Caco-2 (cell line): ENCODE data around the gene RAPGEF5. TPM values are rescaled to one million over a fixed set of nuclear protein-coding genes. Genes with fewer than 3 reads are reported as not detected.
A peak's percentile ranks its signal among the peaks of the same experiment; 100 is the strongest.

ENCODE experiments used
- BruUV-seq: library from RNA; stranded (reverse); fragments of 400-500 nt; replicated peaks from 2 replicates; lab custom pipeline; 2021; lab: Mats Ljungman, UMichigan
- CTCF ChIA-PET: fragments of 300-600 bp; sonication (Branson Sonifier 250); formaldehyde crosslinking; loops from one replicate; lab custom pipeline; 2022; ENCODE audit warnings: antibody characterized with exemption; lab: Charles Lee
- POLR2A ChIA-PET: fragments of 300-600 bp; sonication (Branson Sonifier 250); formaldehyde crosslinking; loops from one replicate; lab custom pipeline; 2022; ENCODE audit warnings: antibody characterized with exemption; lab: Charles Lee
- DNase-seq, 2 experiments: peaks; one replicate each; pipeline versions ENCODE4 v3.0.0 to v3.0.0-alpha.2; 2020 to 2022
- H3K27me3 ChIP-seq: replicated peaks from 2 replicates; pipeline ENCODE4 v1.6.0; 2011; ENCODE audit warnings: low read length; ENCODE audit not compliant: control insufficient read depth, insufficient read depth
- H3K36me3 ChIP-seq: 2 replicates; pipeline ENCODE4 v1.5.1; 2011; ENCODE audit warnings: low read length; ENCODE audit not compliant: control insufficient read depth, insufficient read depth
- H3K4me1 ChIP-seq: fragments of 250-450 bp; sonication (Bioruptor Pico); 2 replicates; pipeline ENCODE4 v1.5.1; 2020; ENCODE audit warnings: mild to moderate bottlenecking
- H3K4me3 ChIP-seq: 2 replicates; pipeline ENCODE4 v1.5.1; 2011; ENCODE audit warnings: low read depth, mild to moderate bottlenecking, control low read depth, low read length
- H3K9me3 ChIP-seq: fragments of 250-450 bp; sonication (Bioruptor Pico); 2 replicates; pipeline ENCODE4 v1.5.1; 2020; ENCODE audit warnings: mild to moderate bottlenecking, moderate library complexity
- H3K27ac Mint-ChIP-seq: one replicate; pipeline ENCODE4 v1.8.0; 2022; ENCODE audit warnings: mixed read lengths; ENCODE audit not compliant: unreplicated experiment
- H3K27me3 Mint-ChIP-seq: one replicate; pipeline ENCODE4 v1.8.0; 2022; ENCODE audit warnings: mixed read lengths; ENCODE audit not compliant: insufficient read depth, unreplicated experiment
- H3K36me3 Mint-ChIP-seq: one replicate; pipeline ENCODE4 v1.8.0; 2022; ENCODE audit warnings: mild to moderate bottlenecking, mixed read lengths; ENCODE audit not compliant: insufficient read depth, unreplicated experiment
- H3K4me1 Mint-ChIP-seq: one replicate; pipeline ENCODE4 v1.8.0; 2022; ENCODE audit warnings: low read depth, mixed read lengths; ENCODE audit not compliant: unreplicated experiment
- H3K4me3 Mint-ChIP-seq: one replicate; pipeline ENCODE4 v1.8.0; 2022; ENCODE audit warnings: mild to moderate bottlenecking, moderate library complexity, mixed read lengths; ENCODE audit not compliant: unreplicated experiment
- H3K9me3 Mint-ChIP-seq: one replicate; pipeline ENCODE4 v1.8.0; 2022; ENCODE audit warnings: mixed read lengths; ENCODE audit not compliant: unreplicated experiment
- intact Hi-C: fragments of 100-400 bp; cut with micrococcal nuclease; formaldehyde crosslinking; loops from one replicate; pipeline ENCODE4 v1.10.0; 2022; ENCODE audit not compliant: unreplicated experiment
- total RNA-seq: library from RNA; stranded (reverse); gene quantifications from 2 replicates; pipeline ENCODE4 v1.2.3, GENCODE V29; 2022
- TF ChIP-seq, protein P1 (sequence below), 2 experiments: fragments of 200-600 bp in 1 of 2; IDR thresholded peaks; 1 replicate in 1 of 2; 2 replicates in 1 of 2; pipeline versions ENCODE4 v1.5.1 to v1.8.0; 2011 to 2022; ENCODE audit warnings: antibody characterized with exemption in 1 of 2, control low read depth in 1 of 2, inconsistent platforms in 1 of 2, low read depth in 1 of 2, low read length in 1 of 2, mild to moderate bottlenecking in 1 of 2, moderate library complexity in 1 of 2; ENCODE audit not compliant: insufficient read depth in 1 of 2, severe bottlenecking in 1 of 2, unreplicated experiment in 1 of 2

RAPGEF5 gene
- total RNA-seq, 1 experiment from 2014 or later: 16.9 TPM

GRCh38 chr7:22189741-22190140, 167.2 kb downstream of the RAPGEF5 start:
- BruUV-seq: no TSS peak
- Histone ChIP-seq H3K4me3 (no peak overlapping the region), H3K4me1 (no peaks in the 10 kb centered on the region; the same call in 1 of the 2 replicates), H3K36me3 (no peaks in the 10 kb centered on the region; the same call in 1 of the 2 replicates), H3K27me3 (no peaks in the 10 kb centered on the region), H3K9me3 (no peaks in the 10 kb centered on the region)
- DNase-seq: peak in 1 of 2 experiments; percentile 27
- no peak overlapping the region for H3K27ac Mint-ChIP-seq
- POLR2A ChIA-PET: no interaction called here
- H3K9me3 Mint-ChIP-seq: no peaks in the 10 kb centered on the region
- CTCF ChIA-PET: no interaction called here
- peaks cover 6% of the 10 kb centered on the region for H3K36me3 Mint-ChIP-seq
- intact Hi-C loops: no loop called here
- TF ChIP-seq, protein P1, sequence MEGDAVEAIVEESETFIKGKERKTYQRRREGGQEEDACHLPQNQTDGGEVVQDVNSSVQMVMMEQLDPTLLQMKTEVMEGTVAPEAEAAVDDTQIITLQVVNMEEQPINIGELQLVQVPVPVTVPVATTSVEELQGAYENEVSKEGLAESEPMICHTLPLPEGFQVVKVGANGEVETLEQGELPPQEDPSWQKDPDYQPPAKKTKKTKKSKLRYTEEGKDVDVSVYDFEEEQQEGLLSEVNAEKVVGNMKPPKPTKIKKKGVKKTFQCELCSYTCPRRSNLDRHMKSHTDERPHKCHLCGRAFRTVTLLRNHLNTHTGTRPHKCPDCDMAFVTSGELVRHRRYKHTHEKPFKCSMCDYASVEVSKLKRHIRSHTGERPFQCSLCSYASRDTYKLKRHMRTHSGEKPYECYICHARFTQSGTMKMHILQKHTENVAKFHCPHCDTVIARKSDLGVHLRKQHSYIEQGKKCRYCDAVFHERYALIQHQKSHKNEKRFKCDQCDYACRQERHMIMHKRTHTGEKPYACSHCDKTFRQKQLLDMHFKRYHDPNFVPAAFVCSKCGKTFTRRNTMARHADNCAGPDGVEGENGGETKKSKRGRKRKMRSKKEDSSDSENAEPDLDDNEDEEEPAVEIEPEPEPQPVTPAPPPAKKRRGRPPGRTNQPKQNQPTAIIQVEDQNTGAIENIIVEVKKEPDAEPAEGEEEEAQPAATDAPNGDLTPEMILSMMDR (IDR thresholded peaks at IDR 0.05; ENCODE audit: insufficient read depth in 1 of 2, low read depth in 1 of 2, low read length in 1 of 2, severe bottlenecking in 1 of 2, unreplicated experiment in 1 of 2): no peak
- no peaks in the 10 kb centered on the region for H3K27me3 Mint-ChIP-seq
- peaks cover 9% of the 10 kb centered on the region for H3K4me1 Mint-ChIP-seq
- H3K4me3 Mint-ChIP-seq: no peak overlapping the region

- peaks cover 9% of the 10 kb centered on the region for H3K4me1 Mint-ChIP-seq
- CTCF ChIA-PET: interaction anchor here (0.7 kb wide), 1 partner anchor 56 kb away, joined by 5 read pairs; no protein-coding TSS in a partner anchor
These were observed 167.7 kb downstream of the RAPGEF5 start for GRCh38 chr7:22189230-22189629.

DNA sequence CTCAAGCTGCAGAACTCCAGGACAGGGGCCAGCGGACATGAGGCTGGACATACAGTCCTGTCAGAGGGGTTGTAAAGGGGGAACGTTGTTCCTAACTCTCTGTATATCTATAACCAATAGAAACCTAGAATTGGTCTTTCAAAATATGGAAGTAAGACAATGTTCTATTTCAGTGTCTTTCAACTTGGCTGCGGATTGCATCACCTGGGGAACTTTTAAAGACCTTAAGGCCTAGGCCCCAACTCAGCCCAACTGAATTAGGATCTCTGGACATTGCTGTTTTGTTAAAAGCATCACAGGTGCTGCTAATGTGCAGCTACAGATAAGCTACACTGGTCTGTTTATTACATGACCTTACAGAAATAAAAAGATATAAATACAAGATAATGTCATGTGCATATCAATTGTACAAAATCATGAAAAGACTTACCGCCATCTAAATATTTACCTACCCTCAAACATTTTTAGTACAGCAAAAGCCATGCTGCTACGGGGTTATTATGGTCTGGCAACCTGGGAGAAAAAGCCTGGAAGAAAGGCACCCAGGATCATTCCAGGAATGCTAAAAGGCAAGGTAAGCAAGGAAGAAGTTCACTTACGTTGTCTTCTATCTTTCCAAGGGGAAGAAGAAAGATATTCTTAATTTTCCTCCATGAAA, 169.1 kb downstream of the RAPGEF5 start:
- no peaks in the 10 kb centered on the region for H3K36me3 Mint-ChIP-seq
- H3K9me3 Mint-ChIP-seq: no peaks in the 10 kb centered on the region
- no peaks in the 10 kb centered on the region for H3K9me3 ChIP-seq
- no peak overlapping the region for H3K27ac Mint-ChIP-seq
- no peaks in the 10 kb centered on the region; the same call in 1 of the 2 replicates for H3K36me3 ChIP-seq
- H3K27me3 Mint-ChIP-seq: no peaks in the 10 kb centered on the region
- POLR2A ChIA-PET: no interaction called here
- no TSS peak for BruUV-seq
- no peaks in the 10 kb centered on the region for H3K27me3 ChIP-seq
- no peaks in the 10 kb centered on the region; the same call in 1 of the 2 replicates for H3K4me1 ChIP-seq
- CTCF ChIA-PET: no interaction called here
- no peak overlapping the region for H3K4me3 ChIP-seq
- H3K4me1 Mint-ChIP-seq: peaks cover 9% of the 10 kb centered on the region
- TF ChIP-seq, protein P1 (IDR thresholded peaks at IDR 0.05; ENCODE audit: insufficient read depth in 1 of 2, low read depth in 1 of 2, low read length in 1 of 2, severe bottlenecking in 1 of 2, unreplicated experiment in 1 of 2): no peak
- DNase-seq: no peak
- intact Hi-C loops: no loop called here
- no peak overlapping the region for H3K4me3 Mint-ChIP-seq

More at GRCh38 chr7:22189230-22189629, 167.7 kb downstream of the RAPGEF5 start:
- H3K27me3 ChIP-seq: no peaks in the 10 kb centered on the region
- H3K36me3 ChIP-seq: no peaks in the 10 kb centered on the region; the same call in 1 of the 2 replicates
- no peaks in the 10 kb centered on the region for H3K9me3 Mint-ChIP-seq
- no peaks in the 10 kb centered on the region for H3K9me3 ChIP-seq
- TF ChIP-seq, protein P1 (IDR thresholded peaks at IDR 0.05; ENCODE audit: insufficient read depth in 1 of 2, low read depth in 1 of 2, low read length in 1 of 2, severe bottlenecking in 1 of 2, unreplicated experiment in 1 of 2): no peak
- H3K4me3 ChIP-seq: no peak overlapping the region
- no peak overlapping the region for H3K4me3 Mint-ChIP-seq
- POLR2A ChIA-PET: no interaction called here
- no peak for DNase-seq
- H3K27me3 Mint-ChIP-seq: no peaks in the 10 kb centered on the region
- intact Hi-C loops: no loop called here
- H3K4me1 ChIP-seq: no peaks in the 10 kb centered on the region; the same call in 1 of the 2 replicates
- H3K36me3 Mint-ChIP-seq: peaks cover 6% of the 10 kb centered on the region
- H3K27ac Mint-ChIP-seq: no peak overlapping the region
- no TSS peak for BruUV-seq
